Motor neuron (in vitro differentiated cells): ENCODE measurements around the gene IQCH. TPM values are rescaled to one million over a fixed set of nuclear protein-coding genes. Genes with fewer than 3 reads are reported as not detected.

ENCODE experiments used
- ATAC-seq, 8 experiments: fragments of 200-7000 bp; cut with Tn5 transposase; replicated peaks in 6 of 8; 2 replicates each; pipeline ENCODE4 v1.8.0; 2021; ENCODE audit warnings: mild to moderate bottlenecking in 8 of 8, moderate library complexity in 8 of 8
- H3K27ac ChIP-seq, 2 donors: fragments of 250-450 bp; sonication (Bioruptor Pico); 2 replicates each; pipeline ENCODE4 v1.9.0; 2021; ENCODE audit warnings: antibody characterized with exemption in 2 of 2, mild to moderate bottlenecking in 2 of 2, moderate library complexity in 1 of 2
- H3K4me1 ChIP-seq, 2 donors: fragments of 250-450 bp; sonication (Bioruptor Pico); replicated peaks in 1 of 2; 2 replicates each; pipeline ENCODE4 v1.6.1; 2021; ENCODE audit warnings: antibody characterized with exemption in 2 of 2, mild to moderate bottlenecking in 2 of 2, moderate library complexity in 1 of 2
- H3K4me3 ChIP-seq, 5 donors: fragments of 250-450 bp; sonication (Bioruptor Pico); 2 replicates each; pipeline ENCODE4 v1.9.0; 2021; ENCODE audit warnings: antibody characterized with exemption in 5 of 5, mild to moderate bottlenecking in 5 of 5, moderate library complexity in 4 of 5
- WGBS, 10 experiments: fragments of 450-650 bp; shearing (Covaris generic); methylation state at CpG; one replicate each; pipeline ENCODE4 v1.0.0; 2022; 5-methylcytosine and 5-hydroxymethylcytosine counted together
- in situ Hi-C, 9 experiments: fragments of 400-800 bp; cut with MboI; loops; one replicate each; pipeline ENCODE4 v1.15.0; 2021; ENCODE audit warnings: low sequenced_read_pairs in 9 of 9, low pct_unique_long_range_greater_than_20kb in 2 of 9; ENCODE audit not compliant: unreplicated experiment in 9 of 9
- total RNA-seq, 8 experiments: library from RNA; unstranded; fragments of 300-600 nt; gene quantifications; 2 replicates each; pipeline versions ENCODE4 v1.2.3 to v1.2.4, GENCODE V29; 2022

Gene IQCH
- total RNA-seq, 8 experiments from 2014 or later: 3.8 to 11.2 (median 5.3) TPM

DNA sequence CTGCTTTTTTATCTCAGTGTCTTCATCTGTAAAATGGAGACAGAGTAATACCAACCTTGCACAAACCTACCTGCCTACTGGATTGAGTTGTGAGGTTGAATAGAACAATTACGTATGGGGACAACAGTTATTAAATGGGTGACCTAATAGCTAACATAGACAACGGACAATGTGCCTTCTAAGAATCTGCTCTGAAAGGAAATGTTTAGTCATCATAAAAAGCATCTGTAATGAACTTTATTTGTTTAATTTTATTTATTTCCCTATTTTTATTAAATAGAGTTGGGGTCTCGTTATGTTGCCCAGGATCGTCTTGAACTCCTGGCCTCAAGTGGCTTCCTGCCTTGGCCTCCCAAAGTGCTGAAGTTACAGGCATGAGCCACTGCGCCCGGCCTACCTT is 207.1 kb downstream of the IQCH start:
- Histone ChIP-seq H3K4me3 (no peak overlapping the region), H3K4me1 (no peaks in the 10 kb centered on the region), H3K27ac (no peak overlapping the region)
- WGBS, 10 experiments: 83 to 100% (median 93%) methylated on average over 1 to 4 of the region's 6 CpGs; no CpG with 5 or more reads in 1 of the 10 experiments
- in situ Hi-C loops: loop anchor here in 5 of 9 experiments (25.0 kb wide), 1 partner anchor 376 kb away; the partner anchor contains the start of genes RNU6-1 (in 5 of the 5) and SKOR1 (in 5 of the 5)
- no peak for ATAC-seq

DNA sequence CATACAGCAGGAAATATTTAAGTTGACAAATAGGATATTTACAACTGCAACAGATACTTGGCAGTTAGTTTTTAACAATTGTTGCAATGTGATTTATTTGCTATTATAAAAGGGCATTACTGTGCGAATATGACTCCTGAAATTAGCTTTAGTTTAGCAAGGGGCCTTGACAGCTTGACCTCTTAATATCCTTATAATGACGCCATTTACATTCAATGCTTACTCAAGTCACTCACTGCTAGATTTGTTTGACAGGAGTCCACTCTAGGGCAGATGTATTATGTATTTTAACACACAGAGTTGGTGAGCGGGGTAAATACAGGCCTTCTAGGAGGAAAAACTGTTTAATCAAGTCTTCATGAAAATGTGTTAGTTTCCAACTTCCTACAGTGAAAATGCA is 208.3 kb downstream of the IQCH start:
- no peak overlapping the region for H3K27ac ChIP-seq
- 39 to 95% (median 61%) methylated on average over 2 to 3 of the region's 3 CpGs; no CpG with 5 or more reads in 3 of the 10 experiments for WGBS, 10 experiments
- H3K4me1 ChIP-seq: no peaks in the 10 kb centered on the region
- peak in 4 of 8 experiments; percentile 37 to 71 (median 64) for ATAC-seq
- in situ Hi-C loops: loop anchor here in 5 of 9 experiments (25.0 kb wide), 1 partner anchor 374 kb away; the partner anchor contains the start of genes RNU6-1 (in 5 of the 5) and SKOR1 (in 5 of the 5)
- no peak overlapping the region for H3K4me3 ChIP-seq

DNA sequence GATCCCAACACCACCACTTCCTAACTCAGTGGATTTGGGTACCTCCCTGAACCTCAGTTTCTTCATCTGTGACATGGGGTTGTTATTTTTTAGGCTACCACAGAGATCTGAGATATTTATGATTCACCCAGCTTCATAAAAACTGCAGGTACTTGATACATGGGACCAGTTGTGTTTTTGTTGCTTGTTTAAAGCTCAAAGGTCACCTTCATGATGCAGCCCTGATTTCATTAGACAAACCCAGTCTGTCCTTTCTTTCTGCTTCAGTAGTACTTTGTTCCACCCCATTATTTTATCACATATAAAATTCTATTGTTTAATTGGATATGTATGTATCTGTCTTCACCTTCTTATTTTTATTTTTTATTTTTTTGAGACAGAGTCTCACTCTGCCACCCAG is 208.9 kb downstream of the IQCH start:
- in situ Hi-C loops: loop anchor here in 5 of 9 experiments (25.0 kb wide), 1 partner anchor 374 kb away; the partner anchor contains the start of genes RNU6-1 (in 5 of the 5) and SKOR1 (in 5 of the 5)
- ATAC-seq: no peak
- no peak overlapping the region for H3K4me3 ChIP-seq
- no peaks in the 10 kb centered on the region for H3K4me1 ChIP-seq
- H3K27ac ChIP-seq: no peak overlapping the region

DNA sequence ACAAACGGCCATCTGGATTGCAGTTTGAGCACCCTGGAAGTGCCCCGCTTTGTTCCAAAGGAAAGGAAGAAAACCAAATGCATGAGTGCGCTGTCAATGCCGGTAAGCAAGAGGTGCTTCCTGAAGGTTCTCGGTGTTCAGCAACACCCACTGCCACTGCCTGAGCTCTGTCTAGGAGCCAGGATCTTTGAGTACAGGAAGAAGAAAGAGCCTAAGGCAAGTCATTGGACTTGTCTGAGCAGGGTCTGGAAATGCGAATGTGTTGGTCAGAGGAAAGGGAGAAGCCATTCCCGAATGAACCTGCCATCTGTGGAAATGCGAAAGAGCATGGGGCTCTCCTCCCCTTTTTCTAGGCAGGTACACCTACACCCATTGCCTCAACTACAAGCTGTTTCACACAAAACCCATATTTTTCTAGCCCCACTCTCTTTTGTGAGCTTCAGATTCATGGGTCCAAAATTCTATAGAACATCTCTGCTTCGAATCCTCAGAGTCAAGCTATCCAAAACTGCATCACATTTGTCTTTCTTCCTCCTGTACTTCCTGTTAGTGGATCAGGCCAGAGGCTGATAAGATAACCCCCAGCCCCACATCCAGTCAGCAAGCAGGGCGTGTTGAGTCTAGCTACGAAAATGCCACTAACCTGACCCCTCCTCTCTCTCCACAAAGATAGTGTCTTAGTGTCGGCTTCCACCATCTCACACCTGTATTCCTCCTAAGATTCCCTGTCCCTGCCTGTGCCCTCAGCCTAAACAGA is 210.8 kb downstream of the IQCH start:
- WGBS, 10 experiments: 50 to 100% (median 88%) methylated on average over 2 to 8 of the region's 12 CpGs; no CpG with 5 or more reads in 3 of the 10 experiments
- Histone ChIP-seq H3K4me1 (no peaks in the 10 kb centered on the region), H3K4me3 (no peak overlapping the region), H3K27ac (no peak overlapping the region)
- ATAC-seq: peak in 1 of 8 experiments; percentile 13
- in situ Hi-C loops: loop anchor here in 5 of 9 experiments (25.0 kb wide), 1 partner anchor 372 kb away; the partner anchor contains the start of genes RNU6-1 (in 5 of the 5) and SKOR1 (in 5 of the 5)

DNA sequence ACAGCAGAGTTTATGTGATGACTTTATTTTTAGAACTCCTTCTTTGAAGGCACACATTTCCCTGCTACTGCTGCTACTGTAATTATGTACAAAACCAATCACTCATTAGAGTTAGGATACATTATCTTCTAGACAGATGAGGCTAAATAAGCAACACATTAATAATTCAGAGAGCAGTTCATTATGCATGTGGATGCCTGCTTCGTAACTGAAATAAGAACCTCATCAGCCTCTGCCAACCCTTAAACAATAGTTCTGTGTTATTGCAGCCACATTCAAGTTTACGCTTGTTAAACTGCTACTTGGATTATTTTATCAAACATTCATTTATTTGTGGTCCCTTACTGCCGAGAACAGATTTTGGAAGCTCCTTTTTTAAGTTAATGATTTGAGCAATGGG is 213.8 kb downstream of the IQCH start:
- WGBS, 10 experiments: 61 to 100% (median 80%) methylated on average over 1 to 3 of the region's 3 CpGs
- no peak for ATAC-seq
- Histone ChIP-seq H3K4me1 (no peaks in the 10 kb centered on the region), H3K4me3 (no peak overlapping the region), H3K27ac (no peak overlapping the region)
- in situ Hi-C loops: loop anchor here in 5 of 9 experiments (25.0 kb wide), 1 partner anchor 369 kb away; the partner anchor contains the start of genes RNU6-1 (in 5 of the 5) and SKOR1 (in 5 of the 5)

DNA sequence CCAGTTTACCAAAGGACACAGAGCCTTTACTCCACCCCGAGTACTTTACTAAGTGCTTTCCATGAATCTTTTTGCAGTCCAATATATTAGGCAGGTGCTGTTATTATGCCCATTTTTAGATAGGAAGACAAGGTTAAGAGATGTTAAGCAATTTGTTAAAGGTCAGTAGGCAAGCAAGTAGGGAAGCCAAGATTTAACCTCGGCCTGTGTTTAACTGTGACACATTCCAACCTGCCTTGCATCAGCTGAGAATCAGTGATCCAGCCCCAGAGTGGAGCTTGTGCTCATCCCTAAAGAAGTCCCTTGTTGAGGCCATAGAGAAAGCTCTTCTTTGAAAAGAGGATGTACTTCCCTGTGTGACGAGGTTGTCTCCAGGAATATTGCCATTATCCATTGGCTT is 215.1 kb downstream of the IQCH start:
- no peak for ATAC-seq
- H3K27ac ChIP-seq: no peak overlapping the region
- in situ Hi-C loops: loop anchor here in 5 of 9 experiments (25.0 kb wide), 1 partner anchor 368 kb away; the partner anchor contains the start of genes RNU6-1 (in 5 of the 5) and SKOR1 (in 5 of the 5)
- H3K4me1 ChIP-seq: no peaks in the 10 kb centered on the region
- 13 to 92% (median 81%) methylated on average over 1 to 3 of the region's 3 CpGs; no CpG with 5 or more reads in 4 of the 10 experiments for WGBS, 10 experiments
- no peak overlapping the region for H3K4me3 ChIP-seq

DNA sequence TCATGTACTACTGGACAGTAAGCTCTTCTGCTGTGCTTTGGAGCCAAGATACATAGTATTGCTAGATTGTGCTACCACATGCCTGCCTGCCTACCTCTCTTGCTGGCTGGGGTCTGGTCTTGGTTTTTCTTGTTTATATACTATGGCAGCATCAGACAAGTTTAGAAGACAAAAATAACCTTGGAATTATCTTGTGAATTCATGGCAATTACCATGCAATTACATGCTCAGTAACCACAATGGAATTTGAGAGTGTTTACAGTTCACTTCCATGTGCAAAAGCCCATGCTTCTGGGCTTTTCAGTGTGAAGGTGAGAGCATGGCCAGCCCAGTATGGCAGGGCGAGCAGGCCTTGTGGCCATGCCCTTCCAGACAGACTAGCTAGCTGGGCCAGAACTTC is 218.4 kb downstream of the IQCH start:
- Histone ChIP-seq H3K4me3 (no peak overlapping the region), H3K27ac (no peak overlapping the region), H3K4me1 (no peaks in the 10 kb centered on the region)
- 71 to 100% methylated on average over 1 of the region's 1 CpG; no CpG with 5 or more reads in 8 of the 10 experiments for WGBS, 10 experiments
- in situ Hi-C loops: loop anchor here in 5 of 9 experiments (25.0 kb wide), 1 partner anchor 364 kb away; the partner anchor contains the start of genes RNU6-1 (in 5 of the 5) and SKOR1 (in 5 of the 5)
- ATAC-seq: peak in 3 of 8 experiments; percentile 54 to 69 (median 60)

DNA sequence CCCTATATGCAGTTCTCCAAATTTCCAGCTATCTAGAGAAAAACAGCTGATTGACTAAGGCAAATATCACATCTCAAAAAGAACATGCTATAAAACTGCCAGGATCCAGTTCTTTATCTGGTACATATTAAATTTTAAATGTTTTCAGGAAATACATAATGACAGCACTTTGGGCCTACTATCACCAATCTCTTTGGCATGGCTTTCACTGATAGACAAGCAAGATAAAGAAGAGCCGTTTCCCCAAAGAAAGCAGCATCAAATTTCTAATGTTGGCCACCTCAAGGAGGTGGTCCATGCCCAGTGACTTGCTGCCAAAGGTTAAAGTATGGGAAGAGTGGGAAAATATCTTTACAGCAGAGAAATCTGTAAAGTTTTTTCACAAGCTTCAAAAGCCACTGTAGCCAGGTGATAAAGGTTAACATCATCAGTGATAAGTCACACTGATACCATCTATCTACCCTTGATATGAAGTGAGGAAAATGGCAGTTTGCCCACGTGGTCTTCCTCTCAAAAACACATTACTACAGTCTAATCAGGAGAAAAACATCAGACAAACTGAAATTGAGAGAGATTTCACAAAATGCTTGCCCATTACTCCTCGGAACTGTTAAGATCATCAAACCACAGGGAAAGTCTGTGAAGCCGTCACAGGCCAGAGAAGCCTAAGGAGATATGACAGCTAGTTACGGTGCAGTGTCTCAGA is 220.0 kb downstream of the IQCH start:
- H3K4me3 ChIP-seq: no peak overlapping the region
- in situ Hi-C loops: loop anchor here in 5 of 9 experiments (25.0 kb wide), 1 partner anchor 363 kb away; the partner anchor contains the start of genes RNU6-1 (in 5 of the 5) and SKOR1 (in 5 of the 5)
- H3K4me1 ChIP-seq: no peaks in the 10 kb centered on the region
- no peak for ATAC-seq
- 20 to 100% (median 81%) methylated on average over 1 to 4 of the region's 5 CpGs; no CpG with 5 or more reads in 1 of the 10 experiments for WGBS, 10 experiments
- no peak overlapping the region for H3K27ac ChIP-seq

DNA sequence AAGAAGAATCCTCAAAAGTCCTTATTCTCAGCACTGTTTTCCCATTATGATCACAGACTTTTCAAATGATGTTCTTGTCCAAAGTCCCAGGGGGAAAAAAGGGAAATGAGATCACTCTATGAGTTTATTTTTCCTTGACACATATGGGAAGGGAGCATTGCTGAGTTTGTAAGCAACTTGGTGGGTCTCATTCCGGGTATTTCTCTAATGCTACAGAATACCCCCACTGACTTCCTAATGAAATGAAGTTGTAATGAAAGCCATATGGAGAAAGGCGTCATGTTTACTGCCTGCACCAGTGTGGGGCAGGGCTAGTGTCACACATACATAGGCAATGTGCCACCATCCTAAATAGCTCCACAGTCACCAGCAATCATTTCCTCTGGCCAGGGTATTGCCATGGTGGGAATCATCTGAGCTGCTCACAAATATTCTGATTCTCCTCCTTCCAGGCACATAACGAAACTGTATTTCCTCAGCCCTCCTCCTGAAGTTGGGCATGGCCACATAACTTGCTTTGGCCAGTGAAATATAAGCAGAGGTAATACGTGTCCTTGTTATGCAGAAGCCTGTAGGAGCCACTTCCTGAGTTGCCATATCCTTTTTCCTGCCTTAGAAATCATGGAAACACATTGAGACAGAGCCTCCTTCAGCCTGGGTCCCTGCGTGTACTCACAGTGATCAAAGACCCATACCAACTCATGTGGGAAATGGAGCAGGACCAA is 225.4 kb downstream of the IQCH start:
- ATAC-seq: peak in 2 of 8 experiments; percentile 57 to 78
- in situ Hi-C loops: no loop called here
- no peak overlapping the region for H3K4me3 ChIP-seq
- H3K4me1 ChIP-seq: no peaks in the 10 kb centered on the region
- WGBS, 10 experiments: 0 to 92% (median 79%) methylated on average over 2 to 5 of the region's 5 CpGs; no CpG with 5 or more reads in 3 of the 10 experiments
- no peak overlapping the region for H3K27ac ChIP-seq

DNA sequence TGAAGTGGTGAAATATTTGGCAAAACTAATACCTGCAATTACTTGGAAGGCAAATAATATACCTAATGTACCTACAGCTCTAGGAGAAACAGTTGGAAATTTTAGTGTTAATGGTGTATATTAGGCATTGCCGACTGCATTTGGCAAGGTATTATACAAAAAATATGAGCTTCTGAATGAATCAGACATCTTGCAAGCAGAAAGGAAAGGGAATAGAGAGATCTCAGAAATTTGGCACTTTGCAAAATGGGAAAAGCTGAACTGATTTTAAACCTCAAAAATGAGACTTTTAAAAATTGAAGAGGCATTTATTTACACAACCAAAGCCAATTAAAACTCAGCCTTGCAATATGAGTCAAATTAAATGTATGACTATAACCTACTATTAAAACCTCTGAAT is 226.2 kb downstream of the IQCH start:
- in situ Hi-C loops: no loop called here
- 20 to 100% (median 90%) methylated on average over 1 of the region's 1 CpG; no CpG with 5 or more reads in 2 of the 10 experiments for WGBS, 10 experiments
- Histone ChIP-seq H3K27ac (no peak overlapping the region), H3K4me3 (no peak overlapping the region), H3K4me1 (no peaks in the 10 kb centered on the region)
- no peak for ATAC-seq

DNA sequence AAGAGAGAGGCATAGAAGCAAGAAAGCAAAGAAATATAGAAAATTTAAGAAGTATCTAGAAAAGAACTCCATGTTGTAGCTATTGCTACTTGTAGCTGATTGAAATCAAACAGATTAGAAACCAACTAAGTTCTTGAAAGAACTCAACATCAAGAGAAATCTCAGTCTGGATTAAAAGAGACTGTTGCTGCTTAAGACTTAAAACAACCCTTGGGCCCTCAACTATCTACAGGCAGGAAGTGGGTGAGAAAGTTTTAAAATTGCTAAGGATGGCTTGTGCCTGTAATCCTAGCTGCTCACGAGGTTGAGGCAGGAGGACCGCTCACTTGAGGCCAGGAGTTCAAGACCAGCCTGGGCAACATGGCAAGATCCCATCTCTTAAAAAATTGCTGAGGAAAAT is 227.1 kb downstream of the IQCH start:
- in situ Hi-C loops: no loop called here
- 80 to 100% (median 88%) methylated on average over 1 to 2 of the region's 2 CpGs; no CpG with 5 or more reads in 4 of the 10 experiments for WGBS, 10 experiments
- Histone ChIP-seq H3K27ac (no peak overlapping the region), H3K4me1 (no peaks in the 10 kb centered on the region), H3K4me3 (no peak overlapping the region)
- no peak for ATAC-seq

DNA sequence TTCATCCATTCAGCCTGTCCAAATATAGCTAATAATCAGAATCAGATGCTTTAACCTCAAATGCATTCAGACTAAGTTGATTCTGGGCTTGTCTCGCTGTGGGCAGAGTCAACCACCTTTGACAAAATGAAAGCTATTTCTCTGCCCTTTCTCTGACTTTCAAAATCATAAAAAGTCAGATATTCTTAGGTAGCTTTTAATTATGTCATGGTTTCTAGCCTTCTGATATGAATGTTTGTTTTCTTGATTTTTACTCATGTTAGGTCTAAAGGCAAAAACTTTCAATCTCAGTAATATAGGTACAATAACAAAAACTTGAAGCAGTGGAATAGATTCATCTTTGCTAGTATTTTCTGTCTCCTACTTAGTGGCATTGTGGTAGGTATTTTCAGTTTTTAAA is 241.0 kb downstream of the IQCH start:
- Histone ChIP-seq H3K27ac (no peak overlapping the region), H3K4me3 (no peak overlapping the region), H3K4me1 (no peaks in the 10 kb centered on the region)
- no peak for ATAC-seq
- WGBS, 10 experiments: 80 to 100% (median 100%) methylated on average over 1 of the region's 1 CpG; no CpG with 5 or more reads in 5 of the 10 experiments
- in situ Hi-C loops: no loop called here
